ENCODE measurements around the gene LIMK2.

DNA sequence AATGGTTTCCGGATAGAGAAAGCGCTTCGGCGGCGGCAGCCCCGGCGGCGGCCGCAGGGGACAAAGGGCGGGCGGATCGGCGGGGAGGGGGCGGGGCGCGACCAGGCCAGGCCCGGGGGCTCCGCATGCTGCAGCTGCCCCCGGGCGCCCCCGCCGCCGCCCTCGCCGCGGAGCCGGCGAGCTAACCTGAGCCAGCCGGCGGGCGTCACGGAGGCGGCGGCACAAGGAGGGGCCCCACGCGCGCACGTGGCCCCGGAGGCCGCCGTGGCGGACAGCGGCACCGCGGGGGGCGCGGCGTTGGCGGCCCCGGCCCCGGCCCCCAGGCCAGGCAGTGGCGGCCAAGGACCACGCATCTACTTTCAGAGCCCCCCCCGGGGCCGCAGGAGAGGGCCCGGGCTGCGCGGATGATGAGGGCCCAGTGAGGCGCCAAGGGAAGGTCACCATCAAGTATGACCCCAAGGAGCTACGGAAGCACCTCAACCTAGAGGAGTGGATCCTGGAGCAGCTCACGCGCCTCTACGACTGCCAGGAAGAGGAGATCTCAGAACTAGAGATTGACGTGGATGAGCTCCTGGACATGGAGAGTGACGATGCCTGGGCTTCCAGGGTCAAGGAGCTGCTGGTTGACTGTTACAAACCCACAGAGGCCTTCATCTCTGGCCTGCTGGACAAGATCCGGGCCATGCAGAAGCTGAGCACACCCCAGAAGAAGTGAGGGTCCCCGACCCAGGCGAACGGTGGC, 64.5 kb downstream of the LIMK2 start:
- TF ChIP-seq, protein P1, sequence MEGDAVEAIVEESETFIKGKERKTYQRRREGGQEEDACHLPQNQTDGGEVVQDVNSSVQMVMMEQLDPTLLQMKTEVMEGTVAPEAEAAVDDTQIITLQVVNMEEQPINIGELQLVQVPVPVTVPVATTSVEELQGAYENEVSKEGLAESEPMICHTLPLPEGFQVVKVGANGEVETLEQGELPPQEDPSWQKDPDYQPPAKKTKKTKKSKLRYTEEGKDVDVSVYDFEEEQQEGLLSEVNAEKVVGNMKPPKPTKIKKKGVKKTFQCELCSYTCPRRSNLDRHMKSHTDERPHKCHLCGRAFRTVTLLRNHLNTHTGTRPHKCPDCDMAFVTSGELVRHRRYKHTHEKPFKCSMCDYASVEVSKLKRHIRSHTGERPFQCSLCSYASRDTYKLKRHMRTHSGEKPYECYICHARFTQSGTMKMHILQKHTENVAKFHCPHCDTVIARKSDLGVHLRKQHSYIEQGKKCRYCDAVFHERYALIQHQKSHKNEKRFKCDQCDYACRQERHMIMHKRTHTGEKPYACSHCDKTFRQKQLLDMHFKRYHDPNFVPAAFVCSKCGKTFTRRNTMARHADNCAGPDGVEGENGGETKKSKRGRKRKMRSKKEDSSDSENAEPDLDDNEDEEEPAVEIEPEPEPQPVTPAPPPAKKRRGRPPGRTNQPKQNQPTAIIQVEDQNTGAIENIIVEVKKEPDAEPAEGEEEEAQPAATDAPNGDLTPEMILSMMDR (conservative IDR thresholded peaks at IDR 0.05) = no peak
- no peak for TF ChIP-seq ZFX (IDR thresholded peaks at IDR 0.05)

All from C4-2B (cell line).